GM12878 (cell line): ENCODE measurements around the gene NOTCH4. TPM values are rescaled to one million over a fixed set of nuclear protein-coding genes. Genes with fewer than 3 reads are reported as not detected.

Experiments
- ATAC-seq: fragments of 200-7000 bp; cut with Tn5 transposase; 3 replicates; pipeline ENCODE4 v1.9.1; 2020; ENCODE audit warnings: mild to moderate bottlenecking, moderate library complexity
- BruUV-seq: library from RNA; stranded (reverse); fragments of 400-500 nt; replicated peaks from 2 replicates; lab custom pipeline; 2021; lab: Mats Ljungman, UMichigan
- CTCF ChIA-PET: fragments of 300-600 bp; sonication (Branson Sonifier 250); formaldehyde crosslinking; extraction: SDS; loops from one replicate; lab custom pipeline; 2021; ENCODE audit warnings: inconsistent platforms; lab: Yijun Ruan, JAX
- POLR2A ChIA-PET: fragments of 350-600 bp; formaldehyde crosslinking; extraction: SDS; loops from one replicate; lab custom pipeline; 2021; ENCODE audit warnings: inconsistent platforms; lab: Charles Lee
- RAD21 ChIA-PET: fragments of 300-600 bp; sonication (Branson Sonifier 250); formaldehyde crosslinking; loops from one replicate; lab custom pipeline; 2023; ENCODE audit warnings: antibody characterized with exemption; ENCODE audit not compliant: unreplicated experiment; lab: Charles Lee
- SMC1A ChIA-PET: fragments of 300-600 bp; sonication (Branson Sonifier 250); formaldehyde crosslinking; loops from one replicate; lab custom pipeline; 2023; ENCODE audit not compliant: unreplicated experiment, uncharacterized antibody; lab: Charles Lee
- DNase-seq: peaks from one replicate; pipeline ENCODE4 v3.0.0-alpha.2; 2011; ENCODE audit warnings: low read depth, low spot score
- FAIRE-seq: peaks from 3 replicates; lab custom pipeline; 2011; peaks lifted over from hg19 to GRCh38; lab: Jason Lieb, UNC
- H2AFZ ChIP-seq: 2 replicates; pipeline ENCODE4 v1.6.0; 2011; ENCODE audit warnings: low read depth, low read length, control low read depth; ENCODE audit not compliant: control insufficient read depth
- H3K27ac ChIP-seq: 2 replicates; pipeline ENCODE4 v1.5.1; 2011; ENCODE audit warnings: control low read depth; ENCODE audit not compliant: control insufficient read depth, insufficient read depth
- H3K27me3 ChIP-seq, 2 experiments: replicated peaks in 1 of 2; 2 replicates each; pipeline versions ENCODE4 v1.6.0 to v1.6.1; 2011; ENCODE audit warnings: low read length in 1 of 2; ENCODE audit not compliant: control insufficient read depth in 2 of 2, insufficient read depth in 2 of 2
- H3K36me3 ChIP-seq, 2 experiments: 2 replicates each; pipeline ENCODE4 v1.5.1; 2011; ENCODE audit warnings: low read length in 1 of 2; ENCODE audit not compliant: control insufficient read depth in 2 of 2, insufficient read depth in 2 of 2
- H3K4me1 ChIP-seq: 2 replicates; pipeline ENCODE4 v1.6.1; 2011; ENCODE audit warnings: mild to moderate bottlenecking, low read length, moderate library complexity, mixed read lengths; ENCODE audit not compliant: control insufficient read depth, insufficient read depth
- H3K4me2 ChIP-seq: 2 replicates; pipeline ENCODE4 v1.6.0; 2011; ENCODE audit warnings: control low read depth; ENCODE audit not compliant: control insufficient read depth, insufficient read depth
- H3K4me3 ChIP-seq: fragments of 200-600 bp; sonication (generic); 2 replicates; pipeline ENCODE4 v1.5.1; 2016
- H3K79me2 ChIP-seq: 2 replicates; pipeline ENCODE4 v1.6.0; 2011; ENCODE audit warnings: low read length; ENCODE audit not compliant: control insufficient read depth, insufficient read depth
- H3K9ac ChIP-seq: 2 replicates; pipeline ENCODE4 v1.8.0; 2011; ENCODE audit warnings: low read length, control low read depth, mixed read lengths; ENCODE audit not compliant: control insufficient read depth, insufficient read depth
- H3K9me3 ChIP-seq: replicated peaks from 3 replicates; pipeline ENCODE4 v1.5.1; 2011; ENCODE audit warnings: mild to moderate bottlenecking, low read length; ENCODE audit not compliant: control insufficient read depth, insufficient read depth
- H4K20me1 ChIP-seq: 2 replicates; pipeline ENCODE4 v1.6.0; 2011; ENCODE audit not compliant: control insufficient read depth, insufficient read depth
- BCL3 ChIP-seq: IDR thresholded peaks from 2 replicates; pipeline ENCODE4 v1.6.1; 2011; ENCODE audit warnings: borderline replicate concordance, low read depth, mild to moderate bottlenecking, moderate library complexity, low read length; ENCODE audit not compliant: insufficient read depth, poor library complexity, severe bottlenecking
- CBFB ChIP-seq: IDR thresholded peaks from 2 replicates; pipeline ENCODE4 v1.6.1; 2016; ENCODE audit warnings: antibody characterized with exemption, low read depth
- CBX3 ChIP-seq: fragments of 200-600 bp; sonication (generic); IDR thresholded peaks from 2 replicates; pipeline ENCODE4 v1.6.1; 2016; ENCODE audit warnings: low read depth, borderline replicate concordance
- CBX5 ChIP-seq: sonication (generic); IDR thresholded peaks from 2 replicates; pipeline ENCODE4 v1.6.1; 2016; ENCODE audit warnings: low read depth, moderate library complexity, mild to moderate bottlenecking, inconsistent platforms
- EP300 ChIP-seq, 2 experiments: fragments of 150-350 bp in 1 of 2; IDR thresholded peaks; 2 replicates each; pipeline ENCODE4 v1.6.1; 2011 to 2012; ENCODE audit warnings: low read depth in 2 of 2, low read length in 2 of 2, borderline replicate concordance in 1 of 2, improper control_type of control experiment in 1 of 2, inconsistent platforms in 1 of 2; ENCODE audit not compliant: control insufficient read depth in 1 of 2
- IKZF2 ChIP-seq, 2 experiments: fragments of 450-650 bp; IDR thresholded peaks; 2 replicates each; pipeline ENCODE4 v1.6.1; 2017; ENCODE audit warnings: mild to moderate bottlenecking in 2 of 2, moderate library complexity in 2 of 2
- ZBED1 ChIP-seq: IDR thresholded peaks from 2 replicates; pipeline ENCODE4 v1.6.1; 2016; ENCODE audit warnings: borderline replicate concordance
- ZNF274 ChIP-seq: IDR thresholded peaks from one replicate; pipeline ENCODE4 v1.8.0; 2011; ENCODE audit not compliant: insufficient read length, insufficient read depth
- ZSCAN29 ChIP-seq: fragments of 450-650 bp; IDR thresholded peaks from 2 replicates; pipeline ENCODE4 v1.6.1; 2017; ENCODE audit warnings: mild to moderate bottlenecking, moderate library complexity
- WGBS: methylation state at CpG from one replicate; pipeline ENCODE4 v1.1.6; 2016; ENCODE audit warnings: low lambda C conversion rate; ENCODE audit not compliant: insufficient replicate concordance, insufficient coverage; ENCODE audit errors: missing lambda C conversion rate; 5-methylcytosine and 5-hydroxymethylcytosine counted together
- in situ Hi-C: fragments of 300-500 bp; cut with MboI; formaldehyde crosslinking; loops from 9 replicates; pipeline ENCODE4 v1.14.3; 2018; ENCODE audit warnings: mixed read lengths
- intact Hi-C: fragments of 100-400 bp; cut with micrococcal nuclease; formaldehyde crosslinking; loops from one replicate; pipeline ENCODE4 v1.14.2; 2022; ENCODE audit not compliant: unreplicated experiment
- polyA plus RNA-seq, 11 experiments: library from polyadenylated mRNA; depleted of rRNA in 4 of 11; unstranded in 6 of 11; stranded (reverse) in 5 of 11; fragments of >200 nt; fragmentation: Nextera tagmentation in 4 of 11; fragmentation: Illumina TruSeq in 1 of 11; extraction: Ambion mirVana in 4 of 11; extraction: Trizol in 1 of 11; gene quantifications; 1 replicate in 1 of 11; 2 replicates in 10 of 11; pipeline versions ENCODE4 v1.2.1 to v1.2.3, GENCODE V29; 2011 to 2016; ENCODE audit warnings: inconsistent platforms in 2 of 11, missing spikeins in 2 of 11, low read depth in 1 of 11
- total RNA-seq, 4 experiments: library from RNA; depleted of rRNA in 3 of 4; stranded (reverse); fragments of >200 nt in 3 of 4; fragmentation: Illumina TruSeq in 1 of 4; extraction: Trizol in 1 of 4; gene quantifications; 2 replicates each; pipeline versions ENCODE4 v1.2.1 to v1.2.3, GENCODE V29; 2013 to 2021
- TF ChIP-seq, protein P1 (sequence below): fragments of 450-650 bp; IDR thresholded peaks from 2 replicates; pipeline ENCODE4 v1.6.1; 2017; ENCODE audit warnings: antibody characterized with exemption, mild to moderate bottlenecking, moderate library complexity

The NOTCH4 gene
- total and polyA plus RNA-seq, 10 of the 15 experiments (the other 5 are each of a cell fraction or from before 2014, with no cell fraction given) = 0.66 to 3.3 (median 1.4) TPM

GRCh38 chr6:32181148-32181702 is 42.6 kb downstream of the NOTCH4 start:
- H3K4me1 ChIP-seq = peaks cover 8% of the 10 kb centered on the region
- WGBS = 89% methylated on average over 15 of the region's 15 CpGs
- no peak for ATAC-seq
- intact Hi-C loops = no loop called here
- H3K79me2 ChIP-seq = peaks cover 10% of the 10 kb centered on the region
- FAIRE-seq = no peak
- peaks cover 4 to 5% of the 10 kb centered on the region in 2 experiments; a peak in 3 of 4 replicates for H3K36me3 ChIP-seq
- RAD21 ChIA-PET = no interaction called here
- H4K20me1 ChIP-seq = no peaks in the 10 kb centered on the region
- H3K27me3 ChIP-seq = no peaks in the 10 kb centered on the region
- H2AFZ ChIP-seq = no peak overlapping the region
- BruUV-seq = no TSS peak
- CTCF ChIA-PET = interaction anchor here (0.5 kb wide), 1 partner anchor 616 kb away, joined by 3 read pairs; no protein-coding TSS in a partner anchor
- POLR2A ChIA-PET = interaction anchor here (5.7 kb wide), 1 partner anchor 9 kb away, joined by 123 read pairs; the partner anchor contains the start of genes GPSM3 and PBX2
- H3K4me3 ChIP-seq = no peak overlapping the region
- no peaks in the 10 kb centered on the region for H3K9me3 ChIP-seq
- SMC1A ChIA-PET = interaction anchor here (1.5 kb wide), 1 partner anchor 15 kb away, joined by 3 read pairs; no protein-coding TSS in a partner anchor
- H3K4me2 ChIP-seq = no peak overlapping the region
- no peak overlapping the region for H3K27ac ChIP-seq
- in situ Hi-C loops = no loop called here
- DNase-seq = no peak
- TF ChIP-seq CBX3 = no peak
- no peak for TF ChIP-seq IKZF2 (IDR thresholded peaks at IDR 0.05)
- TF ChIP-seq CBX5 = no peak
- no peak for TF ChIP-seq ZNF274
- TF ChIP-seq, protein P1, sequence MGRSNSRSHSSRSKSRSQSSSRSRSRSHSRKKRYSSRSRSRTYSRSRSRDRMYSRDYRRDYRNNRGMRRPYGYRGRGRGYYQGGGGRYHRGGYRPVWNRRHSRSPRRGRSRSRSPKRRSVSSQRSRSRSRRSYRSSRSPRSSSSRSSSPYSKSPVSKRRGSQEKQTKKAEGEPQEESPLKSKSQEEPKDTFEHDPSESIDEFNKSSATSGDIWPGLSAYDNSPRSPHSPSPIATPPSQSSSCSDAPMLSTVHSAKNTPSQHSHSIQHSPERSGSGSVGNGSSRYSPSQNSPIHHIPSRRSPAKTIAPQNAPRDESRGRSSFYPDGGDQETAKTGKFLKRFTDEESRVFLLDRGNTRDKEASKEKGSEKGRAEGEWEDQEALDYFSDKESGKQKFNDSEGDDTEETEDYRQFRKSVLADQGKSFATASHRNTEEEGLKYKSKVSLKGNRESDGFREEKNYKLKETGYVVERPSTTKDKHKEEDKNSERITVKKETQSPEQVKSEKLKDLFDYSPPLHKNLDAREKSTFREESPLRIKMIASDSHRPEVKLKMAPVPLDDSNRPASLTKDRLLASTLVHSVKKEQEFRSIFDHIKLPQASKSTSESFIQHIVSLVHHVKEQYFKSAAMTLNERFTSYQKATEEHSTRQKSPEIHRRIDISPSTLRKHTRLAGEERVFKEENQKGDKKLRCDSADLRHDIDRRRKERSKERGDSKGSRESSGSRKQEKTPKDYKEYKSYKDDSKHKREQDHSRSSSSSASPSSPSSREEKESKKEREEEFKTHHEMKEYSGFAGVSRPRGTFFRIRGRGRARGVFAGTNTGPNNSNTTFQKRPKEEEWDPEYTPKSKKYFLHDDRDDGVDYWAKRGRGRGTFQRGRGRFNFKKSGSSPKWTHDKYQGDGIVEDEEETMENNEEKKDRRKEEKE = no peak
- no peak for TF ChIP-seq BCL3
- TF ChIP-seq ZSCAN29 = no peak
- no peak for TF ChIP-seq CBFB
- no peak for TF ChIP-seq ZBED1
- no peak for TF ChIP-seq EP300 (IDR thresholded peaks at IDR 0.05; ENCODE audit: borderline replicate concordance in 1 of 2, control insufficient read depth in 1 of 2, low read depth in 2 of 2, low read length in 2 of 2)
- H3K9ac ChIP-seq = no peak overlapping the region
